ENCODE results near the gene FAM114A1.
"Not testable (repeated sequence)": the region's sequence is repeated elsewhere in the genome, so short reads cannot be mapped to it uniquely, and the experiment has no call there.

Gene FAM114A1

DNA sequence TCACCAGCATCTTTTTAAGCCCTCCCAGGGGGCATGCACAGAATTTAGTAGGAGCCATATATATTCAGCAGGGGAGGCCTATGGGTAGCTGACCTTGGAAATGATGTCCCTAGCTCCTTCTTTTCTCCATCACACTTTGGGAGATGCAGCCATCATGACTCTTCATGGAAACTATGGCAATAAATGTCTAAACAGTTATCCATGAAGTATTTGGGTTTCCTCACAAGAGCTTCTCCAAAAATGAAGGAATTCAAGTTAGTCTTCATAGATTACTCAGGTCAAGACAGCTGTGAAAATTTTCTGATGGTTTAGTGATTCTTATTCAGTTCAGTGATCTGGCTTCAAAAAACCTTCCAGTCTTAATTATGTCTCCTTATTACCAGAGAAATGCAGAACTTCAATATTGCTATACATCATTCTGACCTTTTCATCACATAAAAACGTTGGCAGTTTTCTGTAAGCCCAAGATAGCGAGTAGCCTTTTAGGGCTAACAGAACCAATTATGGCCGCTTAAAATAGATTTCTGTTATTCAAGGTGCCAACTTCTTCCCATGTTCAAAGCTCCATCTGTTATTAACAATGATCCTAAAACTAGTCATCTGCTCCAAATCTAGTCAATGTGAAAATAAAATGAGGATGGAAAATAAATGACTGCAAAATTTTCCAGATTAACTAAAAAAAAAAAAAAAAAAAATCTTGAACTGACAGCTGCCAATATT is 112.1 kb downstream of the FAM114A1 start:
- no peak for FAIRE-seq

DNA sequence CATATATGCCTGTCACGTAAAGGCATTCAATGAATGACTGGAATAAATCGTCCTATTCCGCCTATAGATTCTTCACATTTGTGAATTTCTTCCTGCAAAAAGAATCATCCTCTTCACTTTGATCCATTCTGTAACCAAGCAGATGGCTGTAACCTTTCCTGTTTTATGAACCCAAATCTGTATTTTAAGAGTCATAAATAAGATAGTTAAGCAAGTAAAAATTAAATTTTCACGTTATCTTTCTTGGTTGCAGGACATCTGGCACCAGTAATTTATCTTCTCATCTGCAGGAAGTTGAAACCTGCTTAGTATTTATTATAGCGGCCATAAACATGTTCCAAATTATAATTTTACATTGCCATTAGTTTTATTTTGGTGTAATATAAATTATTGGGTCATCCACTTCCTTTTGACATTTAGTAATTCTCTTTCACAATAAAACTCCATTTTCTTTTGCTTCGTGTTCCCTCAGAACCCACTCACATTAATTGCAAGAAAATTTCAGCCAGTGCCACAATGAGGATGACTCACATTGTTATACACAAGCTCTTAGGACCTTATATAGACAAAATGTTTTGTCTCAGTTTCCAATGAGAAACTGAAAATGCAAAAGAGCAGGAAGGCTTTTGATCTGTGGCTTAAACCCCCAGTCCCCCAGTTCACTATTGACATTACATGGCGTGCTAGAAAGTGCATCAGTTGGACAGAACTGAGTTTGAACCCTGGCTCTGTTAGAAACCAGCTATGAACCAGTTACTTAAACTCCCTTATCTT is 113.5 kb downstream of the FAM114A1 start:
- FAIRE-seq = no peak

DNA sequence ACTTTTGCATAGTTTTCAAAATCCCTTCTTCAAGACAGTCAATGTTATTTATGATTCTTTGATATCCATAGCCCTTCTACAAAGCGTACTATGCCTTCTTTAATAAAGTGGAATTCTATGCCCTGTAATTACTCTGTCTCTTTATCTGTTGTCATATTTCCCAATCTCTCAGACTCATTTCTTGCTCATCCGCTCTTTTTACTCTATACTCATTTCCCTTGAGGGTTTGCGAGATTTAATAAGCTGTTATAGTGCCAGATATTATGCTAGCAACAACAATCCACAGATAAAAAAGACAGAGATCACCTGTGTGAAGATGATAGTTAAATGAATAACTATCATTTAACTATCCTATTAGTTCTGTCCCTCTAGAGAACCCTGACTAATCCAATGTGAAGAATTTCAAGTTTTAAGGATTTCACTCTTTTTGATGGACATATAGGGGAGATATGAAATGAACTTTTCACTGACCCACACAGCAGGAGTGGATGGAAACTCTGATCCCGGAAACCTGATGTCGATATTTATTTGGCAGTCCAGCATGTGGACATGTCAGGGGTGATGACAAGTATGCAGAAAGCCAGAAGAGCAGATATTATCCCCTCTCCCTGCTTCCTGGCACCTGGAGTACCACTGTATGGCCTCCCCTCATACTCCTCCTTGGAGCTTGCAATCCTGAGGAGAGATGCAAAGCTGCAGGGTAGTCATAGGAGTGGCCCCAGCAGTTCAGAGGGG is 114.9 kb downstream of the FAM114A1 start:
- FAIRE-seq = no peak

DNA sequence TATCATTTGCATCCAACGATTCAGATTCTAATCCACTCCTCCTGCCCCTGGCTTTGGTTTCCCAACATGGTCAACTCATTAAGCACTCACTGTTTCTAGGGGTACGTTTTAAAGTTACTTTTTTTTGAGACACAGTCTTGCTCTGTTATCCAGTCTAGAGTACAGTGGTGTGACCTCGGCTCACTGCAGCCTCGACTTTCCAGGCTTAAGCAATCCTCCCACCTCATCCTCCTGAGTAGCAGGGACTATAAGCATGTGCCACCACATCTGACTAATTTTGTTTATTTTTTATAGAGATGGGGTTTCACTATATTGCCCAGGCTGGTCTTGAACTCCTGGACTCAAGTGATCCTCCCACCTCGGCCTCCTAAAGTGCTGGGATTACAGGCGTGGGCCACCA is 115.7 kb downstream of the FAM114A1 start:
- no peak for FAIRE-seq

DNA sequence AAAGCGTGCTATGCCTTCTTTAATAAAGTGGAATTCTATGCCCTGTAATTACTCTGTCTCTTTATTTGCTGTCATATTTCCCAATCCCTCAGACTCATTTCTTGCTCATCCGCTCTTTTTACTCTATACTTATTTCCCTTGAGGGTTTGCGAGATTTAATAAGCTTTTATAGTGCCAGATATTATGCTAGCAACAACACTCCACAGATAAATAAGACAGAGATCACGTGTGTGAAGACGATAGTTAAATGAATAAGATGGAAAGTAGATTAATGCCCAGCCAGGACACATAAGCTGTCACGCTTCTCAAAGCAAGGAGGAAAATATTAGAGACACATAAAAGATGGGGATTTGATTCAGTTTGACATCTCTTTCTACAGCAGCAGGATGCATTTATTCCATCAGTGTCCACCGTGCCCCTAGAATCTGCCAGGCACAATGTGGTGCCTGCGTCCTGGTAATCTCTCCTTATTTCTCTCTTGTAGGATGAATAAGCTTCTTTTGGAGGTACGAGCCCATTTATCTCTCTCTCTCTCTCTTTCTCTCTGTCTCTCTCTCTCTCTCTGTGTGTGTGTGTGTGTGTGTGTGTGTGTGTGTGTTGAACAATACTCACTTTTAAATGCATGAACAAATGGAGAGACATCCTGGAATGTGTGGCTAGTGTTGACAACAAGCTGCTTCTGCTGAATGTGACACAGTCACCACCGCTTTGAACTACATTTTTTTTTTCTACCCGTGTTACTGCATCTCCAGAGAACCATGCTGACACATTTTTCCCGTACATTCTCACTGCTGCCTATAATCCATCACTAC is 116.4 kb downstream of the FAM114A1 start:
- FAIRE-seq = no peak

DNA sequence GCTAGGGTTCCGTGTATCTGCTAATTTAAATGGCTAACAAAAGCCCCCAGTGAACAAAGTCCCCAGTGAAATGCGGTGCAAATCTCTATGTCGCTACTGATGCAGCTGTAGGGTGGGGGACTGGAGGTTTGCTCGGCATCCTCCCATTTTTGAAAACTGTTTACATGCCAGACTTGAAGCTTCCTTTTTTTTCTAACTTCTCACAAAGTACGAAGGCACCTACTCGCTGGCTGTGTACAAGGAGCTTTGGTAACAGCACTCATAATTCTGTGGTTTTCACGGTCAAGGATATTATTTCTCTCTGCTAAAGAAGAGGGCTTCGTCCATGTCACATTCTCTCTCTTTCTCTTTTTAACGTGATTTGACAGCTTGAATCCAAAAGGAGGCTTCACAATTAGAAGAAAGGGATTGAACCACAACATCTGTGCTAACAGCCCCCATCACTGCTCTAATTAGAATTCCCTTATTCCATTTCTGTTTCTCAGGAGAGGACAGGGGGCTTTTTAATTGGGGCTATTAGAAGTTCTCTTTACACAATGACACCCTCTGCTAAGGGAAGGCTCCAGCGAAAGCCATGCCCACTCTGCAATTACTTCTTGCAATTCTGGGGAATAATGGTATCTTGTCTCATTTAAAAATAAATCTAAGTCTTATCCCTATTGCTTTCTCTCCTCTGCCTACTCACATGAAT is 117.9 kb downstream of the FAM114A1 start:
- FAIRE-seq = no peak

DNA sequence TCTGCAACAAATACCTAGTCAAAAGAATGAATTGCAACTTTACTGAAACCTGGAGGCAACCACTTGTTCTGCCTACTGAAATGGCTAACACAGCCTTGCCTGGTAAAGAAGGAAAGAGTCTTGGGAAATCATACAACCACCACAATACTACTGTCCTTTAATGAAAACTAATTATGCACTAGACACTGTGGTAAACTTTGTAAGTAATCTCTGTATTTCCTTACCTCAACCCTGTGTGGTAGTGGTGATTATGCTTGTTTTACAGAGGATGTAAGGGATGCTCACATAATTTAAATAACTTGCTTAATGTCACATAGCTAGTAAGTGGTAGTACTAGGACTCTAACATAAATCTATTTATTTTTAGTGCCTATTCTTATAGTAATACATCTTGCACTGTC is 119.9 kb downstream of the FAM114A1 start:
- FAIRE-seq = no peak

DNA sequence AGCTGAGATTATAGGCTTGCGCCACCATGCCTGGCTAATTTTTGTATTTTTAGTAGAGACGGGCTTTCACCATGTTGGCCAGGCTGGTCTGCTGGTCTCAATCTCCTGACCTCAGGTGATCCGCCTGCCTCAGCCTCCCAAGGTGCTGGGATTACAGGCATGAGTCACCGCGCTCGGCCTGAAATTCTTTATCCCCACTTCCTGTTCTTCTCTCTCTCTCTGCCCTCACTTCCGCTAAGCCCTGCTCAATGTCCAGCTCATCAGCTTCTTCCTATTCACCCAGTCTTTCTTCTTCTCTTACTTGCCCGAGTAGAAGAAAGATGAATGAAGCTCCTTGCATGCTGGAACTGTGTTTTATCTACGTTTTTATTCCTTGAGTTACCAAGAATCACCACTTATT is 120.7 kb downstream of the FAM114A1 start:
- not testable (repeated sequence) for FAIRE-seq

DNA sequence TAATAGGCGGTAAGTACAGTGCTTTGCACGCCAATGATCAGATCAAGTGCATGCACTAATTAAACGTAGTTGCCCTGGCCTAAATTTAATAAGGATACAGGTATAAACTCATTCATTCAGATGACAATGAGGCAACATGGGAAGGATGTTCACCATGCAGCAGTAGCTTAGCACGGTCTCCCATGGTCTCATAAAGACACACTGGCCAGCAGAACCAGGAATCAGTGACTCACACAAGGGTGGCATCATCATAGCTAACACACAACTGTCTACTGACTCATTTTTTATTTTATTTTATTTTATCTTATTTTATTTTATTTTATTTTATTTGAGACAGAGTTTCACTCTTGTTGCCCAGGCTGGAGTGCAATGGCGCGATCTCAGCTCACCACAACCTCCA is 121.9 kb downstream of the FAM114A1 start:
- FAIRE-seq = no peak

DNA sequence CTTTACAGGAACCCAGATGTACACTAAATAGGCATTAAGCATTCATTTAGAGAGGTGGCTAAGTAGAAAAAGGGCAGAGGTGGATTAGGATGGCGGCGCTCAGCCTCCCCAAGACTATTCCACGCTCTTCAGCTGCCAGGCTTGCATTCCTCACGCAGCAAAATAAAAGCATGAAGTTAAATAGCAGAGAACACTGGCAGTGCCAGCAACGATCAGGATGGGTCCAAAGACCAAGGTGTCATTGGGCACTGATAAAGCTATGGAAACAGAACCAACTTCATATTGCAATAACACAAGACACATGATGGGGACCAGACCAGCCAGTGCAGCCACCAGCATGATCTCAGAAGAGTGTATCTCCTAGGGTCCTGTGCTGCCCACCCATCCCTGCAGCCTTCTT is 122.6 kb downstream of the FAM114A1 start:
- FAIRE-seq = no peak

DNA sequence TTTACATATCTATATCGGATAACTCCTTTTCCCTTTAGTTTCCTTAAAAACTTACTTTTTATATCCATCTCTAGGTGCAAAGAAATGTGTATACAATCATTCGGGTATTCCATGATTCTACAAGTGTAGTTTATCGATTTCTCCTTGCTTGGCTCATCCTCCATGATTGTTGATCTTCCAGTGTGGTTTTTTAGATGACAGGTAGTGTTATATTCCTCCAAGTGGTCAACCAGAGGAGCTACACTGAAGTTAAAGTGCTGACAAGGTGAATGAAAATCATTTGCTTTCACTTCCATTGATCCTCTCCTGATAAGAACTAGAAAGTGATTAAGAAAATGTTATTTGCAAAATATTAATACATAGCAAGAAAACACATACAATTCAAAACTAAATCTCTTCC is 126.1 kb downstream of the FAM114A1 start:
- no peak for FAIRE-seq

DNA sequence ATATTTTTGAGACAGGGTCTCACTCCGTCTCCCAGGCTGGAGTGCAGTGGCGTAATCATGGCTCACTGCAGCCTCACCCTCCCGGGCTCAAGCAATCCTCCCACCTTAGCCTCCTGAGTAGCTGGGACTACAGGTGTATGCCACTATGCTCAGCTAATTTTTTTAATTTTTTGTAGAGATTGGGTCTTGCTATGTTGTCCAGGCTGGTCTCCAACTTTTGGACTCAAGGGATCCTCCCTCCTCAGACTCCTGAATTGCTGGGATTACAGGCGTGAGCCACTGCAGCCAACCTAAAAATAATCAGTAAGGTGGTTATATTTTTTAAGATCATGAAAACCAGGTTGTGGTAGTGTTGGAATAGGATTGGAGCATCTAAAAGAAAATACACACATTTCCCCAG is 126.5 kb downstream of the FAM114A1 start:
- no peak for FAIRE-seq
